H1 (cell line): ENCODE measurements around the gene TTC3. TPM values are rescaled to one million over a fixed set of nuclear protein-coding genes. Genes with fewer than 3 reads are reported as not detected.

ENCODE experiments used
- CTCF ChIA-PET: fragments of 300-600 bp; sonication (Branson Sonifier 250); formaldehyde crosslinking; loops from one replicate; lab custom pipeline; 2021; ENCODE audit not compliant: partially characterized antibody; lab: Charles Lee
- POLR2A ChIA-PET: fragments of 300-600 bp; sonication (Branson Sonifier 250); formaldehyde crosslinking; loops from one replicate; lab custom pipeline; 2021; ENCODE audit warnings: inconsistent platforms; ENCODE audit not compliant: partially characterized antibody; lab: Charles Lee
- DNase-seq, 2 experiments: peaks; one replicate each; pipeline versions ENCODE4 v3.0.0 to v3.0.0-alpha.2; 2010 to 2022; ENCODE audit warnings: low spot score in 2 of 2, low read depth in 1 of 2, mixed read lengths in 1 of 2
- FAIRE-seq: peaks from 2 replicates; lab custom pipeline; 2011; peaks lifted over from hg19 to GRCh38; lab: Jason Lieb, UNC
- H2AFZ ChIP-seq: 2 replicates; pipeline ENCODE4 v1.8.1; 2012; ENCODE audit warnings: low read length, inconsistent platforms
- H2AK5ac ChIP-seq: 2 replicates; pipeline ENCODE4 v1.6.1; 2013; ENCODE audit warnings: low read depth, low read length
- H2BK120ac ChIP-seq: replicated peaks from 2 replicates; pipeline ENCODE3; 2013; ENCODE audit warnings: low read depth, low read length, inconsistent platforms
- H2BK12ac ChIP-seq: 2 replicates; pipeline ENCODE4 v1.6.1; 2013; ENCODE audit warnings: low read depth, low read length
- H2BK15ac ChIP-seq: 2 replicates; pipeline ENCODE4 v1.6.1; 2013; ENCODE audit warnings: low read length
- H2BK20ac ChIP-seq: 2 replicates; pipeline ENCODE4 v1.6.1; 2013; ENCODE audit warnings: low read length
- H2BK5ac ChIP-seq: 2 replicates; pipeline ENCODE4 v1.6.1; 2013; ENCODE audit warnings: low read depth, low read length
- H3K14ac ChIP-seq: 2 replicates; pipeline ENCODE4 v1.6.1; 2013; ENCODE audit warnings: inconsistent platforms; ENCODE audit not compliant: insufficient read length
- H3K18ac ChIP-seq: 2 replicates; pipeline ENCODE4 v1.6.1; 2013; ENCODE audit warnings: low read length; ENCODE audit errors: extremely low read depth
- H3K23ac ChIP-seq: 2 replicates; pipeline ENCODE4 v1.6.1; 2013; ENCODE audit warnings: inconsistent platforms; ENCODE audit not compliant: insufficient read length
- H3K23me2 ChIP-seq: 2 replicates; pipeline ENCODE4 v1.6.1; 2013; ENCODE audit warnings: low read depth, low read length
- H3K27ac ChIP-seq: 2 replicates; pipeline ENCODE4 v1.6.1; 2011; ENCODE audit warnings: low read depth, low read length, inconsistent platforms
- H3K27me3 ChIP-seq, 4 experiments: replicated peaks in 1 of 4; 1 replicate in 1 of 4; 2 replicates in 3 of 4; pipeline versions ENCODE4 v1.6.1 to v1.8.1; 2011 to 2013; ENCODE audit warnings: low read length in 3 of 4, mild to moderate bottlenecking in 3 of 4, inconsistent platforms in 2 of 4, mixed read lengths in 2 of 4, moderate library complexity in 1 of 4; ENCODE audit not compliant: control insufficient read depth in 3 of 4, insufficient read depth in 3 of 4; ENCODE audit errors: extremely low read depth in 1 of 4
- H3K36me3 ChIP-seq, 4 experiments: 2 replicates each; pipeline versions ENCODE4 v1.6.1 to v1.8.1; 2011 to 2013; ENCODE audit warnings: mild to moderate bottlenecking in 4 of 4, low read length in 3 of 4, moderate library complexity in 2 of 4, control low read depth in 1 of 4, inconsistent platforms in 1 of 4; ENCODE audit not compliant: insufficient read depth in 4 of 4, control insufficient read depth in 2 of 4
- H3K4ac ChIP-seq: replicated peaks from 2 replicates; pipeline ENCODE3; 2013; ENCODE audit warnings: low read length, low read depth, mixed read lengths, inconsistent platforms; ENCODE audit not compliant: insufficient read length
- H3K4me1 ChIP-seq, 4 experiments: replicated peaks in 1 of 4; 1 replicate in 1 of 4; 2 replicates in 3 of 4; pipeline versions ENCODE4 v1.6.1 to v1.8.1; 2011 to 2013; ENCODE audit warnings: low read length in 3 of 4, inconsistent platforms in 2 of 4, mixed read lengths in 1 of 4; ENCODE audit not compliant: insufficient read depth in 4 of 4, control insufficient read depth in 3 of 4
- H3K4me2 ChIP-seq, 2 experiments: 2 replicates each; pipeline versions ENCODE4 v1.6.1 to v1.8.1; 2011 to 2013; ENCODE audit warnings: low read depth in 2 of 2, low read length in 2 of 2, control low read depth in 1 of 2, inconsistent platforms in 1 of 2, mild to moderate bottlenecking in 1 of 2; ENCODE audit not compliant: insufficient read depth in 1 of 2
- H3K4me3 ChIP-seq, 4 experiments: fragments of 200-600, 300-600 bp in 1 of 4; sonication (generic), shearing (Covaris generic), sonication (Bioruptor Twin) in 1 of 4; 2 replicates each; pipeline versions ENCODE4 v1.5.1 to v1.8.1; 2011 to 2016; ENCODE audit warnings: low read length in 4 of 4, low read depth in 3 of 4, control low read depth in 2 of 4, inconsistent platforms in 2 of 4, mild to moderate bottlenecking in 2 of 4, mixed read lengths in 1 of 4, moderate library complexity in 1 of 4; ENCODE audit not compliant: insufficient read depth in 2 of 4; ENCODE audit errors: extremely low read depth in 1 of 4
- H3K56ac ChIP-seq: replicated peaks from 2 replicates; pipeline ENCODE3; 2013; ENCODE audit warnings: low read depth, mild to moderate bottlenecking, mixed read lengths, low read length, inconsistent platforms; ENCODE audit not compliant: insufficient read length
- H3K79me1 ChIP-seq: 2 replicates; pipeline ENCODE4 v1.6.1; 2013; ENCODE audit warnings: low read depth, low read length, control low read depth
- H3K79me2 ChIP-seq, 2 experiments: 2 replicates each; pipeline versions ENCODE4 v1.6.1 to v1.8.1; 2012 to 2013; ENCODE audit warnings: low read length in 2 of 2, mild to moderate bottlenecking in 2 of 2, inconsistent platforms in 1 of 2; ENCODE audit not compliant: insufficient read depth in 2 of 2, control insufficient read depth in 1 of 2
- H3K9ac ChIP-seq, 4 experiments: replicated peaks in 1 of 4; 1 replicate in 1 of 4; 2 replicates in 3 of 4; pipeline versions ENCODE4 v1.6.1 to v1.8.1; 2011 to 2013; ENCODE audit warnings: low read depth in 3 of 4, low read length in 3 of 4, control low read depth in 2 of 4, mild to moderate bottlenecking in 2 of 4, moderate library complexity in 2 of 4, inconsistent platforms in 1 of 4; ENCODE audit errors: extremely low read depth in 1 of 4
- H3K9me3 ChIP-seq, 2 experiments: 2 replicates each; pipeline versions ENCODE4 v1.6.1 to v1.8.1; 2012 to 2013; ENCODE audit warnings: mild to moderate bottlenecking in 2 of 2, moderate library complexity in 2 of 2, control low read depth in 1 of 2, inconsistent platforms in 1 of 2, low read depth in 1 of 2, low read length in 1 of 2, mixed read lengths in 1 of 2; ENCODE audit not compliant: insufficient read depth in 2 of 2
- H4K20me1 ChIP-seq, 2 experiments: replicated peaks in 1 of 2; 2 replicates each; pipeline versions ENCODE3 to v1.8.1; 2011 to 2013; ENCODE audit warnings: inconsistent platforms in 2 of 2, low read length in 2 of 2, mild to moderate bottlenecking in 1 of 2; ENCODE audit not compliant: insufficient read depth in 2 of 2, control insufficient read depth in 1 of 2
- H4K5ac ChIP-seq: 2 replicates; pipeline ENCODE4 v1.6.1; 2013; ENCODE audit warnings: low read length, low read depth, mixed read lengths, inconsistent platforms; ENCODE audit not compliant: insufficient read length
- H4K8ac ChIP-seq: 2 replicates; pipeline ENCODE4 v1.8.0; 2013; ENCODE audit warnings: mild to moderate bottlenecking, moderate library complexity, low read length, inconsistent platforms; ENCODE audit not compliant: insufficient read depth; ENCODE audit errors: extremely low read depth
- H4K91ac ChIP-seq: replicated peaks from 2 replicates; pipeline ENCODE3; 2013; ENCODE audit warnings: low read length, mixed read lengths, inconsistent platforms; ENCODE audit not compliant: insufficient read length
- CHD1 ChIP-seq: IDR thresholded peaks from 2 replicates; pipeline ENCODE4 v1.6.1; 2012; ENCODE audit warnings: low read depth, low read length, improper control_type of control experiment
- CTBP2 ChIP-seq: IDR thresholded peaks from 2 replicates; pipeline ENCODE4 v1.7.0; 2011; ENCODE audit warnings: borderline replicate concordance, mild to moderate bottlenecking, moderate library complexity, mixed read lengths, low read length; ENCODE audit not compliant: insufficient read depth, insufficient read length
- E2F6 ChIP-seq: IDR thresholded peaks from 2 replicates; pipeline ENCODE4 v1.6.1; 2012; ENCODE audit warnings: inconsistent platforms
- EZH2 ChIP-seq: fragments of 200-600 bp; sonication (generic); IDR thresholded peaks from 2 replicates; pipeline ENCODE4 v1.7.1; 2012; ENCODE audit warnings: low read depth, mild to moderate bottlenecking, moderate library complexity, low read length, inconsistent platforms; ENCODE audit not compliant: severe bottlenecking
- FOSL1 ChIP-seq: IDR thresholded peaks from 2 replicates; pipeline ENCODE4 v1.6.1; 2011; ENCODE audit warnings: mild to moderate bottlenecking, low read depth, low read length, moderate library complexity; ENCODE audit not compliant: insufficient read depth
- KDM4A ChIP-seq: IDR thresholded peaks from one replicate; pipeline ENCODE4 v1.7.1; 2012; ENCODE audit warnings: low read depth, mild to moderate bottlenecking, moderate library complexity, low read length, inconsistent platforms; ENCODE audit not compliant: severe bottlenecking
- POU5F1 ChIP-seq: IDR thresholded peaks from 2 replicates; pipeline ENCODE4 v1.6.1; 2011; ENCODE audit warnings: low read depth, mild to moderate bottlenecking, low read length, moderate library complexity
- SP1 ChIP-seq: IDR thresholded peaks from 2 replicates; pipeline ENCODE4 v1.6.1; 2011; ENCODE audit warnings: low read depth, low read length
- TEAD4 ChIP-seq: IDR thresholded peaks from 2 replicates; pipeline ENCODE4 v1.6.1; 2012; ENCODE audit warnings: low read depth, low read length, inconsistent platforms, mixed read lengths
- YY1 ChIP-seq: IDR thresholded peaks from 2 replicates; pipeline ENCODE4 v1.6.1; 2011; ENCODE audit warnings: low read depth, mild to moderate bottlenecking, low read length
- polyA plus RNA-seq, 7 experiments: library from polyadenylated mRNA; depleted of rRNA in 3 of 7; stranded (reverse) in 5 of 7; unstranded in 2 of 7; fragments of >200 nt in 5 of 7; fragments of 200-250 nt in 2 of 7; gene quantifications; 1 replicate in 5 of 7; 2 replicates in 1 of 7; 4 replicates in 1 of 7; pipeline versions ENCODE4 v1.2.1 to v1.2.3, GENCODE V29; 2011 to 2013; ENCODE audit warnings: missing spikeins in 2 of 7, mixed read lengths in 2 of 7
- total RNA-seq: library from RNA; stranded (reverse); fragmentation: NEBNext Ultra II Directional; extraction: Animal tissue kit (Norgen Biotek cat#: 25700); gene quantifications from 2 replicates; pipeline ENCODE4 v1.2.1, GENCODE V29; 2021

TTC3 gene
- total and polyA plus RNA-seq, 2 of the 8 experiments (the other 6 are each of a cell fraction or from before 2014, with no cell fraction given), result 11.0 to 36.2 TPM

DNA sequence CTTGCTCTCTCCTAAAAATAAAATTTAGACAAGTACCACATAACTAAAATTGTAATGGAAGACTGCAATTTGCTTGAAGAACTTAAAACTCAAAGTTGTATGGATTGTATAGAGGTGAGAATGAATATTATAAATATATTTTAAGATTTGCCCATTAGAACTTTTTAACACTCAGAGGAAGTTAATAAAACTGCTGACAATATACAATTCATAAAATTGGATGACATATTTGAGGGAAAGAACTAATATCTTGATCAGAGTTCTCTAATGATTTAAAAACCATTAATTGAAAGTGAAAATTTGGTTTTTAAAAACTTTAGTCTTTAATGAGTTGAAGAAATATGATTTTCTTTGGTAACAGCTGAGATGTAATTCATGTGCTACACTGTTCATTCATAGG lies 20.9 kb downstream of the TTC3 start:
- POLR2A ChIA-PET, result no interaction called here
- peaks cover 0 to 1% of the 10 kb centered on the region in 2 experiments for H4K20me1 ChIP-seq
- TF ChIP-seq TEAD4 (no peak), KDM4A (no peak), FOSL1 (no peak), SP1 (no peak), CTBP2 (no peak), POU5F1 (no peak), YY1 (no peak), E2F6 (no peak), CHD1 (no peak), EZH2 (no peak)

More for the DNA sequence above, 20.9 kb downstream of the TTC3 start:
- H3K4me3 ChIP-seq, result no peak overlapping the region
- no peak overlapping the region for H3K4ac ChIP-seq
- no peak overlapping the region for H3K56ac ChIP-seq
- H3K36me3 ChIP-seq, result peaks cover 0 to 5% (median 2%) of the 10 kb centered on the region in 4 experiments; a peak in 3 of 8 replicates
- FAIRE-seq (no peak), DNase-seq (no peak)
- no peak overlapping the region for H3K18ac ChIP-seq
- H2AFZ ChIP-seq, result no peak overlapping the region
- no peak overlapping the region for H3K23ac ChIP-seq
- no peak overlapping the region for H4K91ac ChIP-seq
- no peak overlapping the region for H2BK15ac ChIP-seq
- H4K5ac ChIP-seq, result no peak overlapping the region
- H2BK20ac ChIP-seq, result no peak overlapping the region
- H3K14ac ChIP-seq, result no peak overlapping the region
- CTCF ChIA-PET, result no interaction called here
- H4K8ac ChIP-seq, result no peak overlapping the region
- H2AK5ac ChIP-seq, result no peak overlapping the region
- no peaks in the 10 kb centered on the region for H3K4me1 ChIP-seq
- no peaks in the 10 kb centered on the region for H3K9me3 ChIP-seq
- no peak overlapping the region for H2BK5ac ChIP-seq
- H3K9ac ChIP-seq, result no peak overlapping the region
- no peak overlapping the region for H3K4me2 ChIP-seq
- H3K79me1 ChIP-seq, result no peaks in the 10 kb centered on the region
- H3K23me2 ChIP-seq, result no peaks in the 10 kb centered on the region
- no peak overlapping the region for H2BK12ac ChIP-seq
- no peaks in the 10 kb centered on the region for H3K27me3 ChIP-seq
- H2BK120ac ChIP-seq, result no peak overlapping the region
- no peaks in the 10 kb centered on the region for H3K79me2 ChIP-seq
- H3K27ac ChIP-seq, result no peak overlapping the region
